H9 (cell line): ENCODE measurements around the gene WDR59. TPM values are rescaled to one million over a fixed set of nuclear protein-coding genes. Genes with fewer than 3 reads are reported as not detected.

Source experiments
- DNase-seq: peaks from one replicate; pipeline ENCODE4 v3.0.0-alpha.2; 2017
- H2AFZ ChIP-seq: one replicate; pipeline ENCODE4 v1.6.1; 2013; ENCODE audit warnings: mild to moderate bottlenecking, low read length, control low read depth, moderate library complexity
- H2AK5ac ChIP-seq: 2 replicates; pipeline ENCODE4 v1.6.1; 2013; ENCODE audit warnings: low read length, control low read depth, mixed read lengths; ENCODE audit not compliant: insufficient read length
- H2BK120ac ChIP-seq: one replicate; pipeline ENCODE4 v1.6.1; 2013; ENCODE audit warnings: low read depth, mild to moderate bottlenecking, low read length, control low read depth, inconsistent platforms; ENCODE audit not compliant: poor library complexity, severe bottlenecking
- H2BK12ac ChIP-seq: 2 replicates; pipeline ENCODE4 v1.6.1; 2013; ENCODE audit warnings: low read length, control low read depth, mixed read lengths, low read depth; ENCODE audit not compliant: insufficient read length
- H2BK15ac ChIP-seq: 2 replicates; pipeline ENCODE4 v1.6.1; 2013; ENCODE audit warnings: low read depth, low read length, control low read depth
- H2BK20ac ChIP-seq: one replicate; pipeline ENCODE4 v1.6.1; 2013; ENCODE audit warnings: low read depth, mild to moderate bottlenecking, low read length, control low read depth, inconsistent platforms; ENCODE audit not compliant: poor library complexity, severe bottlenecking
- H2BK5ac ChIP-seq: 2 replicates; pipeline ENCODE4 v1.6.1; 2013; ENCODE audit warnings: low read length, control low read depth, mixed read lengths; ENCODE audit not compliant: insufficient read length
- H3K14ac ChIP-seq: 2 replicates; pipeline ENCODE4 v1.6.1; 2013; ENCODE audit warnings: low read length, control low read depth; ENCODE audit not compliant: insufficient read depth
- H3K18ac ChIP-seq: 2 replicates; pipeline ENCODE4 v1.6.1; 2013; ENCODE audit warnings: low read depth, mild to moderate bottlenecking, mixed read lengths, low read length, control low read depth; ENCODE audit not compliant: insufficient read length
- H3K23ac ChIP-seq: 2 replicates; pipeline ENCODE4 v1.6.1; 2013; ENCODE audit warnings: low read length, control low read depth, mixed read lengths, low read depth; ENCODE audit not compliant: insufficient read length
- H3K23me2 ChIP-seq: 2 replicates; pipeline ENCODE4 v1.6.1; 2013; ENCODE audit warnings: low read depth, mild to moderate bottlenecking, mixed read lengths, low read length, control low read depth; ENCODE audit not compliant: insufficient read length, poor library complexity, severe bottlenecking
- H3K27ac ChIP-seq: 2 replicates; pipeline ENCODE4 v1.5.1; 2013; ENCODE audit warnings: low read length, control low read depth, mixed read lengths, low read depth; ENCODE audit not compliant: insufficient read length
- H3K27me3 ChIP-seq: 2 replicates; pipeline ENCODE4 v1.6.1; 2013; ENCODE audit warnings: low read length, control low read depth, inconsistent platforms; ENCODE audit not compliant: insufficient read depth
- H3K4ac ChIP-seq: 2 replicates; pipeline ENCODE4 v1.6.1; 2013; ENCODE audit warnings: low read depth, mild to moderate bottlenecking, control low read depth, inconsistent platforms, low read length, moderate library complexity
- H3K4me1 ChIP-seq: 2 replicates; pipeline ENCODE4 v1.6.1; 2013; ENCODE audit warnings: low read length, control low read depth, inconsistent platforms; ENCODE audit not compliant: insufficient read depth
- H3K4me2 ChIP-seq: 2 replicates; pipeline ENCODE4 v1.6.1; 2013; ENCODE audit warnings: low read length, control low read depth, mixed read lengths; ENCODE audit not compliant: insufficient read length, insufficient read depth
- H3K56ac ChIP-seq: 2 replicates; pipeline ENCODE4 v1.6.1; 2013; ENCODE audit warnings: low read depth, mild to moderate bottlenecking, mixed read lengths, low read length, control low read depth; ENCODE audit not compliant: insufficient read length
- H3K79me1 ChIP-seq: 2 replicates; pipeline ENCODE4 v1.6.1; 2013; ENCODE audit warnings: low read depth, mild to moderate bottlenecking, moderate library complexity, low read length, control low read depth, inconsistent platforms; ENCODE audit not compliant: insufficient read depth, poor library complexity, severe bottlenecking
- H3K79me2 ChIP-seq: 2 replicates; pipeline ENCODE4 v1.6.1; 2013; ENCODE audit warnings: low read length, control low read depth, inconsistent platforms; ENCODE audit not compliant: insufficient read depth
- H3K9ac ChIP-seq: 2 replicates; pipeline ENCODE4 v1.6.1; 2013; ENCODE audit warnings: low read length, control low read depth, mixed read lengths; ENCODE audit not compliant: insufficient read length; ENCODE audit errors: extremely low read depth
- H3K9me3 ChIP-seq: one replicate; pipeline ENCODE4 v1.6.1; 2013; ENCODE audit warnings: low read depth, low read length, inconsistent platforms; ENCODE audit not compliant: control insufficient read depth
- H3T11ph ChIP-seq: one replicate; pipeline ENCODE4 v1.6.1; 2013; ENCODE audit warnings: mild to moderate bottlenecking, low read length, control low read depth, inconsistent platforms
- H4K20me1 ChIP-seq: one replicate; pipeline ENCODE4 v1.6.1; 2013; ENCODE audit not compliant: control insufficient read depth, insufficient read length, insufficient read depth
- H4K5ac ChIP-seq: 2 replicates; pipeline ENCODE4 v1.6.1; 2013; ENCODE audit warnings: low read depth, mild to moderate bottlenecking, mixed read lengths, low read length, control low read depth; ENCODE audit not compliant: insufficient read length
- H4K8ac ChIP-seq: replicated peaks from 2 replicates; pipeline ENCODE4 v1.6.1; 2013; ENCODE audit warnings: low read length, control low read depth, mixed read lengths, low read depth; ENCODE audit not compliant: insufficient read length
- H4K91ac ChIP-seq: 2 replicates; pipeline ENCODE4 v1.6.1; 2013; ENCODE audit warnings: low read depth, mild to moderate bottlenecking, moderate library complexity, mixed read lengths, low read length, control low read depth; ENCODE audit not compliant: insufficient read length
- H3K27ac Mint-ChIP-seq, 3 experiments: 2 replicates in 2 of 3; 3 replicates in 1 of 3; pipeline ENCODE4 v1.8.0; 2020 to 2021; ENCODE audit warnings: mixed read lengths in 3 of 3, mild to moderate bottlenecking in 1 of 3, moderate library complexity in 1 of 3
- H3K27me3 Mint-ChIP-seq: 2 replicates; pipeline ENCODE4 v1.8.0; 2021; ENCODE audit warnings: low read depth, mild to moderate bottlenecking, moderate library complexity, mixed read lengths
- H3K36me3 Mint-ChIP-seq, 3 experiments: 2 replicates in 2 of 3; 3 replicates in 1 of 3; pipeline ENCODE4 v1.8.0; 2020 to 2021; ENCODE audit warnings: low read depth in 3 of 3, mixed read lengths in 3 of 3; ENCODE audit not compliant: insufficient read depth in 1 of 3
- H3K4me1 Mint-ChIP-seq, 2 experiments: 2 replicates each; pipeline ENCODE4 v1.8.0; 2020; ENCODE audit warnings: mixed read lengths in 2 of 2
- H3K4me3 Mint-ChIP-seq, 2 experiments: 2 replicates in 1 of 2; 3 replicates in 1 of 2; pipeline ENCODE4 v1.8.0; 2020 to 2021; ENCODE audit warnings: mild to moderate bottlenecking in 2 of 2, mixed read lengths in 2 of 2, moderate library complexity in 1 of 2
- H3K9me3 Mint-ChIP-seq, 2 experiments: 2 replicates in 1 of 2; 3 replicates in 1 of 2; pipeline ENCODE4 v1.8.0; 2020; ENCODE audit warnings: mild to moderate bottlenecking in 2 of 2, mixed read lengths in 2 of 2, moderate library complexity in 1 of 2
- CTCF ChIP-seq: fragments of 200-600 bp; sonication (generic); conservative IDR thresholded peaks from 3 replicates; pipeline ENCODE4 v1.8.0; 2021; ENCODE audit warnings: antibody characterized with exemption, mild to moderate bottlenecking
- WGBS: extraction: QIAGEN DNeasy Blood & Tissue Kit; methylation state at CpG from one replicate; pipeline ENCODE4 v1.1.7; 2013; ENCODE audit warnings: missing lambda C conversion rate, low lambda C conversion rate, mixed read lengths; ENCODE audit not compliant: insufficient read length; ENCODE audit errors: extremely low coverage; 5-methylcytosine and 5-hydroxymethylcytosine counted together
- total RNA-seq: library from RNA; stranded (reverse); gene quantifications from 2 replicates; pipeline ENCODE4 v1.2.1, GENCODE V29; 2021

Gene WDR59
- total RNA-seq, 1 experiment from 2014 or later: 97.5 TPM

DNA sequence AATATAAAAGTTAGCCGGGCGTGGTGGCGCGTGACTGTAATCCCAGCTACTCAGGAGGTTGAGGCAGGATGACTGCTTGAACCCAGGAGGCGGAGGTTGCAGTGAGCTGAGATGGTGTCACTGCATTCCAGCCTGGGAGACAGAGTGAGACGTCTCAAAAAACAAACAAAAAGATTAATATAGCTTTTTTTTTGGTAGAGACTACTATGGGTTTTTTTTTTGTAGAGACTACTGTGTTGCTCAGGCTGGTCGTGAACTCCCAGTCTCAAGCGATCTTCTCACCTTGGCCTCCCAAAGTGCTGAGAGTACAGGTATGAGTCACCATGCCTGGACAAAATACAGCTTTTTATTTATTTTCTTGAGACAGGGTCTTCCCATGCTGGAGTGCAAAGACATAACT is 34.1 kb upstream of the WDR59 start:
- Histone ChIP-seq H3K4me2 (no peak overlapping the region), H4K91ac (no peak overlapping the region)

More for the DNA sequence above, 34.1 kb upstream of the WDR59 start:
- Histone ChIP-seq H3K79me1 (peaks cover 8% of the 10 kb centered on the region), H2BK120ac (no peak overlapping the region), H2BK20ac (no peak overlapping the region), H3K79me2 (peaks cover 9% of the 10 kb centered on the region; the same call in 1 of the 2 replicates), H3K27ac (no peak overlapping the region), H3K27me3 (no peaks in the 10 kb centered on the region), H2AFZ (no peak overlapping the region), H4K5ac (no peak overlapping the region), H3K4me1 (no peaks in the 10 kb centered on the region), H4K8ac (no peak overlapping the region), H2AK5ac (no peak overlapping the region), H2BK15ac (no peak overlapping the region), H3T11ph (no peak overlapping the region), H3K56ac (no peak overlapping the region), H2BK5ac (no peak overlapping the region), H3K23me2 (no peaks in the 10 kb centered on the region), H3K4ac (no peak overlapping the region), H3K18ac (no peak overlapping the region), H3K23ac (no peak overlapping the region), H2BK12ac (no peak overlapping the region), H3K9ac (no peak overlapping the region), H3K14ac (no peak overlapping the region), H3K9me3 (no peaks in the 10 kb centered on the region), H4K20me1 (no peaks in the 10 kb centered on the region)
- no peak for DNase-seq
- H3K36me3 Mint-ChIP-seq: peaks cover 28 to 43% (median 33%) of the 10 kb centered on the region in 3 experiments
- H3K9me3 Mint-ChIP-seq: peaks cover 25 to 29% of the 10 kb centered on the region in 2 experiments
- H3K4me3 Mint-ChIP-seq: no peak overlapping the region
- no peaks in the 10 kb centered on the region for H3K27me3 Mint-ChIP-seq
- TF ChIP-seq CTCF: no peak
- no peak overlapping the region for H3K27ac Mint-ChIP-seq
- peaks cover 8 to 13% of the 10 kb centered on the region in 2 experiments for H3K4me1 Mint-ChIP-seq
- WGBS: no CpG with 5 or more reads among the region's 8 CpGs
